ENCODE results near the gene A2M. TPM values are rescaled to one million over a fixed set of nuclear protein-coding genes. Genes with fewer than 3 reads are reported as not detected.
"Not testable (repeated sequence)": the region's sequence is repeated elsewhere in the genome, so short reads cannot be mapped to it uniquely, and the experiment has no call there.

A2M gene
- polyA plus RNA-seq, 2 of the 4 experiments (the other 2 are of a cell fraction), result not detected

GRCh38 chr12:9139588-9140290 lies 24.0 kb upstream of the A2M start:
- H3K4me2 ChIP-seq; H3K9me3 ChIP-seq; FAIRE-seq; POLR2A ChIA-PET; H3K27ac ChIP-seq; ATAC-seq; H3K4me1 ChIP-seq; DNase-seq (ENCODE audit: low read depth in 1 of 2, low spot score in 1 of 2); H3K4me3 ChIP-seq: not testable (repeated sequence)
- CTCF ChIA-PET, result interaction anchor here (0.7 kb wide), 1 partner anchor 198 kb away, joined by 3 read pairs; no protein-coding TSS in a partner anchor
- WGBS (ENCODE audit: missing lambda C conversion rate), result 0% methylated on average over 2 of the region's 2 CpGs

GRCh38 chr12:9135903-9136310 lies 20.2 kb upstream of the A2M start:
- POLR2A ChIA-PET, result no interaction called here
- DNase-seq (ENCODE audit: low read depth in 1 of 2, low spot score in 1 of 2) (no peak), ATAC-seq (no peak), FAIRE-seq (no peak)
- TF ChIP-seq MYC (IDR thresholded peaks at IDR 0.05; ENCODE audit: borderline replicate concordance, low read length) (no peak), CHD2 (IDR thresholded peaks at IDR 0.05; ENCODE audit: low read length, partially characterized antibody) (no peak), POLR2AphosphoS2 (conservative IDR thresholded peaks at IDR 0.05; ENCODE audit: low read length) (no peak), JUNB (IDR thresholded peaks at IDR 0.05) (no peak), CHD4 (IDR thresholded peaks at IDR 0.05; ENCODE audit: borderline replicate concordance) (no peak), PHF8 (IDR thresholded peaks at IDR 0.05; ENCODE audit: borderline replicate concordance, low read depth) (no peak)
- no peaks in the 10 kb centered on the region for H3K4me1 ChIP-seq
- no peak overlapping the region for H3K4me3 ChIP-seq
- 16% methylated on average over 5 of the region's 5 CpGs for WGBS (ENCODE audit: missing lambda C conversion rate)
- CTCF ChIA-PET, result no interaction called here
- no peak overlapping the region for H3K4me2 ChIP-seq
- no peaks in the 10 kb centered on the region for H3K9me3 ChIP-seq
- H3K27ac ChIP-seq, result no peak overlapping the region

- CTCF ChIA-PET, result no interaction called here
- FAIRE-seq (no peak), DNase-seq (ENCODE audit: low read depth in 1 of 2, low spot score in 1 of 2) (peak; percentile 4 to 51), ATAC-seq (peak; percentile 39 to 90; a peak in 4 of 6 replicates)
- POLR2A ChIA-PET, result no interaction called here
- Histone ChIP-seq H3K4me2 (no peak overlapping the region), H3K4me1 (no peaks in the 10 kb centered on the region), H3K9me3 (0 out of 3 replicates have a peak, but pooled peaks cover 4% of the 10 kb centered on the region), H3K27ac (no peak overlapping the region), H3K4me3 (no peak overlapping the region)
- TF ChIP-seq BHLHE40 (IDR thresholded peaks at IDR 0.05; ENCODE audit: low read depth, low read length) (no peak), FOXS1 (CRISPR knock-in tag; IDR thresholded peaks at IDR 0.05) (no peak), MAZ (IDR thresholded peaks at IDR 0.05; ENCODE audit: borderline replicate concordance, low read depth, low read length) (no peak), RAD21 (conservative IDR thresholded peaks at IDR 0.05 in 1 of 2, IDR thresholded peaks at IDR 0.05 in 1 of 2) (0 out of 5 replicates have a peak, but pooled peaks of 1 of the 2 experiments have one; percentile 12), MAFK (IDR thresholded peaks at IDR 0.05; ENCODE audit: partially characterized antibody) (peak; percentile 17), POLR2A (IDR thresholded peaks at IDR 0.05; ENCODE audit: low read length) (no peak), CTCF (IDR thresholded peaks at IDR 0.05) (0 out of 3 replicates have a peak, but pooled peaks have one; percentile 25), EHMT2 (IDR thresholded peaks at IDR 0.05; ENCODE audit: low read depth) (no peak), JUNB (IDR thresholded peaks at IDR 0.05) (no peak), PHF8 (IDR thresholded peaks at IDR 0.05; ENCODE audit: borderline replicate concordance, low read depth) (no peak), RARB (CRISPR knock-in tag; IDR thresholded peaks at IDR 0.05) (no peak)
- WGBS (ENCODE audit: missing lambda C conversion rate), result 36% methylated on average over 16 of the region's 16 CpGs
Observed at GRCh38 chr12:9134981-9135628, 19.4 kb upstream of the A2M start.

GRCh38 chr12:9133216-9133916 lies 17.6 kb upstream of the A2M start:
- CTCF ChIA-PET, result no interaction called here
- Histone ChIP-seq H3K27ac (no peak overlapping the region), H3K4me2 (no peak overlapping the region), H3K9me3 (0 out of 3 replicates have a peak, but pooled peaks cover 5% of the 10 kb centered on the region), H3K4me1 (no peaks in the 10 kb centered on the region), H3K4me3 (no peak overlapping the region)
- POLR2A ChIA-PET, result no interaction called here
- FAIRE-seq, result no peak
- no peak for DNase-seq (ENCODE audit: low read depth in 1 of 2, low spot score in 1 of 2)
- no peak for ATAC-seq
- 0% methylated on average over 1 of the region's 1 CpG for WGBS (ENCODE audit: missing lambda C conversion rate)
- TF ChIP-seq CBX8 (IDR thresholded peaks at IDR 0.05) (no peak), MAFK (IDR thresholded peaks at IDR 0.05; ENCODE audit: partially characterized antibody) (peak; percentile 21)
